Lower lobe of right lung (tissue), 2 donors: ENCODE measurements around the gene SHISA7. TPM values are rescaled to one million over a fixed set of nuclear protein-coding genes. Genes with fewer than 3 reads are reported as not detected.

Source experiments
- ATAC-seq, 2 donors: fragments of 200-7000 bp; cut with Tn5 transposase; one replicate each; pipeline ENCODE4 v1.9.1; 2020 to 2022; ENCODE audit warnings: mild to moderate bottlenecking in 2 of 2, moderate library complexity in 2 of 2
- DNase-seq: peaks from one replicate; pipeline ENCODE4 v3.0.0-alpha.2; 2020
- H3K27ac ChIP-seq: fragments of 200-600 bp; one replicate; pipeline ENCODE4 v1.8.0; 2022
- H3K27me3 ChIP-seq: fragments of 200-600 bp; one replicate; pipeline ENCODE4 v1.8.0; 2022; ENCODE audit warnings: low read depth
- H3K36me3 ChIP-seq: fragments of 200-600 bp; one replicate; pipeline ENCODE4 v1.8.0; 2022; ENCODE audit warnings: mild to moderate bottlenecking
- H3K4me1 ChIP-seq: fragments of 200-600 bp; one replicate; pipeline ENCODE4 v1.8.0; 2022
- H3K4me3 ChIP-seq: fragments of 200-600 bp; one replicate; pipeline ENCODE4 v1.8.0; 2022; ENCODE audit warnings: mild to moderate bottlenecking
- H3K9me3 ChIP-seq: fragments of 200-600 bp; one replicate; pipeline ENCODE4 v1.8.0; 2022
- intact Hi-C: fragments of 100-400 bp; cut with DNase I; formaldehyde crosslinking; loops from one replicate; pipeline ENCODE4 v1.11.0; 2022
- total RNA-seq: library from RNA; stranded (reverse); fragmentation: NEBNext Ultra II Directional; extraction: Animal tissue kit (Norgen Biotek cat#: 25700); gene quantifications from one replicate; pipeline ENCODE4 v1.2.1, GENCODE V29; 2021
- TF ChIP-seq, protein P1 (sequence below): fragments of 200-600 bp; IDR thresholded peaks from one replicate; pipeline ENCODE4 v1.8.0; 2022; ENCODE audit warnings: antibody characterized with exemption, mild to moderate bottlenecking
- donor health status: DM: no; HTN: yes; CAD: no; lungs with severe emphysema.

Gene SHISA7
- total RNA-seq, 1 donor from 2014 or later: not detected

DNA sequence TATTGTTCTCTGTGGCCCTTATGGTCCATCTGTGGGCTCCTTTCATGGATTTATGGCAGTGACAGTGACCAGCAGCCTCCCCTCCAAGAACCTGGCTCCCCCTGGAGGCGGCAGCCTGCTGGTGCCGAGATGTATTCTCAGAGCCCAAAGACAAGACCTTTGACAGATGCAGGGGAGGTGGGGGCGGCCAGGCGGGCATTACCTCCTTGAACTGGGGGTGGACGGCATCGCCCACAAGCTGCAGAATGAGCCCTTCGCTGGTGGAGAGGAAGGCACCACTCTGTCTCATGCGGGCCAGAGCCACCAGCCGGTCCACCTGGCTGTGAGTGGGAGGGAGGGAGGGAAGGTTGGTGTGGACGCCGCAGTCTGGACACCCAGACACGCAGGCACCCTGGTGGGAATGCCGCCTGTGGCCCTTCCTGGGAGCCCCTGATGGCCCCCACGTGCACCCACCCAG is 11.7 kb upstream of the SHISA7 start:
- H3K36me3 ChIP-seq: no peaks in the 10 kb centered on the region
- intact Hi-C loops: no loop called here
- DNase-seq: no peak

DNA sequence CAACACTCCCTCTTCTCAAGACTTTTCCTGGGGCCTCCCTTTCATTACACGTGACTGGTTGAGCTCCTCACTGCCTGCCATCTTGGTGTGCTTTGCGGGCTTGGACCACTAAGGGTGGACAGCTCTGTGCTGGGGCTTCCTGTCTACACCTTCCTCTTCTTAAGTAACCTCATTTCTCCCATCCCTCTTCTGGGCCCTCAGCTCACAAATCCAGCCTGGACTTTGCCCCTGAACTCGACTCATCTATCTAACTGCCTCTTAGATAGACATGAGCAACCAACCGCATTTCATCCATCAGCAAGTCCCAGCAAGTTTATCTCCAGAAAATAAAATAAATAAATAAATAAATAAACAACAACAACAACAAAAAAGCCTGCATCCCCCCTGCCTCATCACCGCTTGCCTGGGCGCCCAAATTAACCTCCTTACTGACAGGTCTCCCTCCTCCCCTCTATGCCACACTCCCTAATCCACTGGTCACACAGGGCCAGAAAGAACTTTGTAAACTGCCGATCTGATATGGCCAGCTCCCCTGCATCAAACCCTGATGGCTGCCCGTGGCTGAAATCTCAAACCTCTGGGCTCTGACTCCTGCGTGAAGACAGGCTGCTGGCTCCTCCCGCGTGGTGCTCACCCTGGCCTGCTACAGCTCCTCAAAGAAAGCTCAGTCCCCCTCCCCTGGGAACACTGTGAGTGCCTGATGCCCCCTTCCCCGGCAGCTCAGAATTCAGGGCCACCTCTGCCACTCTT is 10.6 kb upstream of the SHISA7 start:
- intact Hi-C loops: no loop called here
- Histone ChIP-seq H3K27ac (no peak overlapping the region), H3K9me3 (no peaks in the 10 kb centered on the region), H3K4me1 (peaks cover 5% of the 10 kb centered on the region), H3K4me3 (no peak overlapping the region), H3K27me3 (peaks cover 30% of the 10 kb centered on the region), H3K36me3 (no peaks in the 10 kb centered on the region)
- no peak for ATAC-seq
- TF ChIP-seq, protein P1, sequence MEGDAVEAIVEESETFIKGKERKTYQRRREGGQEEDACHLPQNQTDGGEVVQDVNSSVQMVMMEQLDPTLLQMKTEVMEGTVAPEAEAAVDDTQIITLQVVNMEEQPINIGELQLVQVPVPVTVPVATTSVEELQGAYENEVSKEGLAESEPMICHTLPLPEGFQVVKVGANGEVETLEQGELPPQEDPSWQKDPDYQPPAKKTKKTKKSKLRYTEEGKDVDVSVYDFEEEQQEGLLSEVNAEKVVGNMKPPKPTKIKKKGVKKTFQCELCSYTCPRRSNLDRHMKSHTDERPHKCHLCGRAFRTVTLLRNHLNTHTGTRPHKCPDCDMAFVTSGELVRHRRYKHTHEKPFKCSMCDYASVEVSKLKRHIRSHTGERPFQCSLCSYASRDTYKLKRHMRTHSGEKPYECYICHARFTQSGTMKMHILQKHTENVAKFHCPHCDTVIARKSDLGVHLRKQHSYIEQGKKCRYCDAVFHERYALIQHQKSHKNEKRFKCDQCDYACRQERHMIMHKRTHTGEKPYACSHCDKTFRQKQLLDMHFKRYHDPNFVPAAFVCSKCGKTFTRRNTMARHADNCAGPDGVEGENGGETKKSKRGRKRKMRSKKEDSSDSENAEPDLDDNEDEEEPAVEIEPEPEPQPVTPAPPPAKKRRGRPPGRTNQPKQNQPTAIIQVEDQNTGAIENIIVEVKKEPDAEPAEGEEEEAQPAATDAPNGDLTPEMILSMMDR: no peak
- DNase-seq: no peak

More for the DNA sequence above, 11.7 kb upstream of the SHISA7 start:
- Histone ChIP-seq H3K4me1 (peaks cover 8% of the 10 kb centered on the region), H3K9me3 (no peaks in the 10 kb centered on the region), H3K4me3 (no peak overlapping the region), H3K27ac (no peak overlapping the region), H3K27me3 (peaks cover 22% of the 10 kb centered on the region)
- TF ChIP-seq, protein P1: peak; percentile 44
- ATAC-seq: no peak

DNA sequence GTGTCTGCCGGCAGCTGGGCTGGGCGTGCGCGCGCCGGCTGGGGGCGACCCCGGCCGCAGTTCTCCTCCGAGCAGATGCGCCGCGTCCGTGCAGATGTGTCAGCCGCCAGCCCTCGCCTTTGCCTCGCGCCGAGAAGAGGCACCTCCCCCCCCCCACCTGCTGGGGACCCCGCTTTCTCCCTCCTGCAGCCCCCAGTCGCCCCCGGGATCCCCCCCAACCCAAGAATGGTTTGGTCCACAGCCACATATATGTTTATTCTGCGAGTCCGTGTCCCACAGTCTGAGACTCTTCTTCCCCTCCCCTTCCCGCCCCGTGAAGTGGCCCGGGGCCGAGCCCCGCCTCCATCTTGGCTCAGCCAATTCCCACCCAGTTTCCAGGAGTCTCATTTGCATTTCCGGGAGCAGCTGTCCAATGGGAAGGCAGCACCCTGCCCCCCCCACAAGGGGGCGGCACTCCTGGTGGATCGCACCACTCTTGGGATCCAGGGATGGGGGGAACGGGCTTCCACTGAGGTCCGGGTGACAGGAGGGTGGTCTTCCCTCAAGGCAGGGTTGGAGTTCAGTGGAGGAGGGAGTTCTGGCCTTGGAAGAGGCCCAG is 9.7 kb upstream of the SHISA7 start:
- Histone ChIP-seq H3K27me3 (peaks cover 30% of the 10 kb centered on the region), H3K27ac (no peak overlapping the region), H3K36me3 (no peaks in the 10 kb centered on the region), H3K4me1 (peaks cover 5% of the 10 kb centered on the region), H3K4me3 (no peak overlapping the region), H3K9me3 (no peaks in the 10 kb centered on the region)
- DNase-seq: no peak
- ATAC-seq: peak; percentile 51 to 72
- TF ChIP-seq, protein P1: no peak
- intact Hi-C loops: no loop called here

DNA sequence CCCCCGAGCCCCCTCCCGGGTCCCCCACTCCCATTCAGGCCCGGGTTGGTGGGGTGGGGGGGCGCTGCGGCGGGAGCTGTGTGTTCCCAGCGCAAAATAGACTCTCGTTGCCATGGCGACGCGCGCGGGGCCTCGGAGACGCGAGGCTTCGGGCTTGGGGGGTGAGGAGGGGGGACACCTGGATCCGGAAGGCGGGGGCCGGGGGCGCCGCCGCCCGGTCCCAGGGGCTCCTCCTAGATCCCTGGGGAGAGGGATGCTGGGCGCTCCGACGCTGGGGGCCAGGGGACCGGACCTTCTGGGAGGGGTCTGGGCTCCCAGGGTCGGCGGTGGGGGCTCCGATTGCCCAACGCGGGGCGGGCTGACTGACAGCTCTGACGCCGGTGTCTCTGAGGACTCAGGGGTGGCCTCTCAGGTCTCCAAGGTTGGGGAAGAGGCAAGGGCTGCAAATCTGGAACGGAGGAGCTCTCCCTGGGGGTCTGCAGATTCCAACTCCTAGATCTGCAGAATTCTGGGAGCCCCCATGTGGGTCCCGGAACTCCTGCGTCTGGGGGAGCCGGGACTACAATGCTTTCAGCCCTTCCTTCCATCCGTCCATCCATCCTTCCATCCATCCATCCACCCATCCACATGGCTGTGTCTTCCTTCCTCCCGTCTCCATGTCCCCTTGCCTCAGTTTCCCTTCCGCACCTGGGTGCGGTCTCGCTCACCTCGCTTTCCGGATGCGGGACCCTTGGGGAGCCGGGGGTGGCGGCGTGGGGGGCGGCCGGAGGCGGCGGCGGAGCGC is 9.1 kb upstream of the SHISA7 start:
- Histone ChIP-seq H3K4me1 (peaks cover 5% of the 10 kb centered on the region), H3K27ac (no peak overlapping the region), H3K9me3 (no peaks in the 10 kb centered on the region), H3K4me3 (no peak overlapping the region), H3K36me3 (no peaks in the 10 kb centered on the region), H3K27me3 (peaks cover 35% of the 10 kb centered on the region)
- TF ChIP-seq, protein P1: no peak
- ATAC-seq (no peak), DNase-seq (no peak)
- intact Hi-C loops: no loop called here

DNA sequence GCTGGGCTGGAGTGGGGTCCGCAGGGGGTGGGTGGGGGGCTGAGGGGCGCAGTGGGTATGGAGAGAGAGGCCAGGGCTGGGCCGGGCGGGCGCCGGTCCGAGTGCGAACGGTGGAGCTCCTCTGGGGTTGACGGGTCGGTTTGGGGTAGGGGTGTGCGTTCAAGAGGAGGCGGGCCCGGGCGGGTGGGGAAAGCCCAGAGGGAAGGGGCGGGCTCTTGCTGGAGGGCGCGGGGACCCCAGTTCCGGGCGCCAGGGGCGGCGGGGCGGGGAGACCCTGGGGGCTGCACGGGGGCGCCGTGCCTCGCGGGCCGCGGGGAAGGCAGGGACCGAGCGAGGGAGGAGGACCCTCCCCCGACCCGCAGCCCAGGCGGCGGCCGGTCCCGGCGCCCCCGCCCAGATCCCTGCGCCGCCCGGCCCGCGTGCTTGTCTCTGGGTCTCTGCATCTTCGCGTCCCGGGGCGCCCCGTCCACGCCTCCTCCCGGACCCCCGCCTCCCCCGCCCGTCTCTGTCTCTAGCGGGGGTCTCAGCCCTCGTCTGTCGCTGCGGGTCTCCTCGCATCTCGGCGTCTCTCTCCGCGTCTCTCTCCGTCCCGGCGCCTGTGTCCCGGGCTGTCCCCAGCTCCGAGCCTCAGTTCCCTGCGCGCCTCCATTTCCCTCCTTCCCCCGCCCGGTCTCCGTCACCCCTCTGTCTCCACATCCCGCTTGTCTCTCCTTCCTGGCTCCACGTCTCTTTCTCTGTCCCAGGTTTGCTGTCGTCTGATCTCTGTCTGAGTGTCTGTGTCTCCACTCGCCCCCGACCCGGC is 8.3 kb upstream of the SHISA7 start:
- Histone ChIP-seq H3K9me3 (no peaks in the 10 kb centered on the region), H3K27ac (no peak overlapping the region), H3K36me3 (no peaks in the 10 kb centered on the region), H3K27me3 (peaks cover 41% of the 10 kb centered on the region), H3K4me1 (peaks cover 5% of the 10 kb centered on the region), H3K4me3 (no peak overlapping the region)
- intact Hi-C loops: no loop called here
- TF ChIP-seq, protein P1: no peak
- DNase-seq (no peak), ATAC-seq (no peak)
